ENCODE measurements around the gene PRX. TPM values are rescaled to one million over a fixed set of nuclear protein-coding genes. Genes with fewer than 3 reads are reported as not detected.

The PRX gene
- total and polyA plus RNA-seq, 2 experiments from 2014 or later, result 4.2 TPM

- Histone ChIP-seq H3K9me2 (ENCODE audit: insufficient read depth) (no peaks in the 10 kb centered on the region), H3F3A (replicated peaks; ENCODE audit: low read depth) (no peaks in the 10 kb centered on the region), H3K27ac (ENCODE audit: low read depth) (no peak overlapping the region), H4K20me1 (replicated peaks; ENCODE audit: insufficient read depth) (peaks cover 6% of the 10 kb centered on the region; the same call in 1 of the 2 replicates), H2AFZ (no peak overlapping the region), H3K4me3 (no peak overlapping the region), H3K36me3 (ENCODE audit: insufficient read depth) (peaks cover 7% of the 10 kb centered on the region; the same call in 1 of the 2 replicates), H3K27me3 (ENCODE audit: insufficient read depth) (no peaks in the 10 kb centered on the region), H3K4me2 (no peak overlapping the region), H3K79me2 (replicated peaks; ENCODE audit: insufficient read depth) (peaks cover 7% of the 10 kb centered on the region; the same call in 1 of the 2 replicates), H3K4me1 (ENCODE audit: insufficient read depth) (peaks cover 20% of the 10 kb centered on the region)
- Mint-ChIP-seq H3K4me3 (no peak overlapping the region), H3K27me3 (ENCODE audit: insufficient read depth, low read depth, poor library complexity) (peaks cover 8% of the 10 kb centered on the region), H3K36me3 (ENCODE audit: low read depth) (peaks cover 60% of the 10 kb centered on the region), H3K4me1 (peaks cover 17% of the 10 kb centered on the region), H3K27ac (no peak overlapping the region), H3K9me3 (no peaks in the 10 kb centered on the region)
- no peak for ATAC-seq
- no peak for DNase-seq (ENCODE audit: low spot score)
- no peak for TF ChIP-seq EZH2 (IDR thresholded peaks at IDR 0.05; ENCODE audit: low read depth, unreplicated experiment)
- TF ChIP-seq ZNF114 (CRISPR knock-in tag; IDR thresholded peaks at IDR 0.05), result no peak
- TF ChIP-seq EZH2phosphoT487 (IDR thresholded peaks at IDR 0.05; ENCODE audit: unreplicated experiment), result no peak
- no peak for TF ChIP-seq REST (IDR thresholded peaks at IDR 0.05; ENCODE audit: unreplicated experiment)
- TF ChIP-seq STAT1 (IDR thresholded peaks at IDR 0.05; ENCODE audit: unreplicated experiment), result no peak
- TF ChIP-seq ETS1 (IDR thresholded peaks at IDR 0.05), result no peak
- TF ChIP-seq ZNF331 (CRISPR knock-in tag; IDR thresholded peaks at IDR 0.05; ENCODE audit: low read depth), result no peak
- no peak for TF ChIP-seq CREB1 (CRISPR knock-in tag; IDR thresholded peaks at IDR 0.05; ENCODE audit: low read depth)
- TF ChIP-seq CTCF (conservative IDR thresholded peaks at IDR 0.05; ENCODE audit: low read depth in 2 of 2), result no peak
- TF ChIP-seq JUNB (IDR thresholded peaks at IDR 0.05; ENCODE audit: unreplicated experiment), result no peak
- no peak for TF ChIP-seq POLR2AphosphoS5 (IDR thresholded peaks at IDR 0.05; ENCODE audit: low read depth)
- no peak for TF ChIP-seq NANOG (IDR thresholded peaks at IDR 0.05; ENCODE audit: borderline replicate concordance)
Measured at GRCh38 chr19:40369797-40370196, 43.4 kb downstream of the PRX start.
